NCI-H1048 (cell line): ENCODE data around the gene PLEKHS1.

ENCODE experiments used
- DNase-seq: peaks from one replicate; lab custom pipeline; 2025; lab: John Stamatoyannopoulos, UW

PLEKHS1 gene

DNA sequence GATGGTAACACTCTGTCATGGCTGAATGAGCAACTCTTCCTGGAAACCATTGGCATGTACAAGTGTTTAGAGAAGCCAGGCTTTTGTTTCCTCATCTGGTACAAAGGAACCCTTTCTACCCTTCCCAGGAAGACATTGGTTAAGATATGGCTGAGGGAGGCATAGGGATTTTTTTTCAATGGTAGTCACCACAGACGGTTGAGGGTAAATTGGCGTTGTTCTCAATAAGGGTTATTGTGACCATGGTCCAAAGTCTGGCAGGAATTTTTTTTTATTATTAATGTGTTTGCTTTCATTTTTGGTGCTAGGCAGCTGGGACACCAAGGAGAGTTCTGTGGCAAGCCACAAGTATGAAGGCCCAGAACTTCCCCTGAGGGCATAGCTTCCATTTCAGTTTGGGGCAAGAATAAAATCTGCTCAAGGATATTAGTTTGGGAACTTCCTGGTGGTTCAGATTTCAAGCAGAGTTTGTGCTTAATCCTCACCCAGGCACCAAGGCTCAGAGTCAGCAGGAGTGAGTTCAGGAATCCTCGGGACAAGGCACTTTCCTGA is at the start of gene PLEKHS1:
Gene PLEKHS1 (plus strand): TSS at position 502 of the 552 bp plus-strand sequence. CDS start 3,596 bp downstream, outside the sequence.
- no peak for DNase-seq

DNA sequence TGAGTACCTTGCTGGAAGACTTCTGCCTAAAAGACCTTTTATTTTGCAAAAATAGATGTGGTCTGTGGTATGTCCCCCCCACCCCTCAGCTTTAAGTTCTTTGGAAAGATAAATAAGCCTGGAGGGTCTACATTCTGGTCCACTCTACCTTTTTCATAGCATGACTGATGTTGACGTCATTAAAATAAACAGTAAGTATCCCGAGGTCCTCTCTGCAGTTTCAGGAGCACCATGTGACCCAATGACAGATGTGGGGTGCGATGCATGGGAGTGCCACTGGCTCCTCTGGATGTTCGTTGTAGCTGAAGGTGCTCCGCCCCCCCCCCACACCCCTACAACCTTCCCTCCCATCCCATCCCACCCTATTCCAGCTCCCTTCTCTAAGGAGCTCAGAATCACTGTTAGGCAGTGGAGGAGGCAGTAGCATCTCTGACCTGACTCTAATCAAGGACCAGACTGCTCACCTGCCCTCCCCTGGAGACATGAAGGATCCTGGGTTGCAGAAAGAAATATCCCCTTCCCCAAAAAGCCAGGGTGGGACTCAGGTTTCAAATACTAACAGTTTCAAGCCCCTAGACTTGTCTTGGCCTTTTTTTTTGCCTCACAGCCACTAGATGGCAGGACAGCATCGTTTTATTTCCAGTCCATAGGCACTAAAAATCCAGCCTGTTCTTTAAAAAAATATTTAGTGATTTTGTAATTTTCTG is 46.7 kb upstream of the PLEKHS1 start:
- no peak for DNase-seq

DNA sequence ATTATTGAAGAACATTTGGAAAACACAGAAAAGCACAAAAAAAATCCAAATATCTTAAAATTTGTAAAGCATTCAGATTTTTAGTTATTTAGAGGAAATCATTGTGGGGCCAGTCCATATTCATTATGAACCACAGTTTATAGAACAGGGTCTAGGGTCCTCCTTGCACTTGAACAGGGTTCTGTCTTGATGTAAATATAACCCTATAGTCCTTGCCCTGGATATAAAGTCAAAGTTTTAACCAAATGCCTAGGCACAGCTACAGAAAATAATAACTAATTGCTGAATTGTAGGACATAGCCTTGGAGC is 46.2 kb upstream of the PLEKHS1 start:
- DNase-seq = no peak

DNA sequence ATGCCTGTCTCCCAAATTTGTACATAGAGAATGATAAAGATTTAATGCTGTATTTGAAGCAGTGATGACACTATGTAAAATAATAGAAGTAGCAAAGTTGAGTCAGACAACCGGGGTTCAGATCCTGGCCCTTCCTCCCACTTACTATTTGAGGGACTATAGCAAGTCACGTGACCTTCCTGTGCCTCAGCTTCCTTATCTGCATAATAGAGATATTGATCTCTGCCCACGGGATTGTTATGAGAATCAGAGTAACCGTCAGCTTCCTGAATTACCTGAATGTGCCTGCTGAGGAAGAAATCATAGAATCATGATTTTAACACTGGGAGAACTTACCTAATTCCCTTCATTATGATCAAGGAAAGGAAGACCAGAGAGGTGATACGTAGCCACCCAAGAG is 44.9 kb upstream of the PLEKHS1 start:
- DNase-seq = no peak

DNA sequence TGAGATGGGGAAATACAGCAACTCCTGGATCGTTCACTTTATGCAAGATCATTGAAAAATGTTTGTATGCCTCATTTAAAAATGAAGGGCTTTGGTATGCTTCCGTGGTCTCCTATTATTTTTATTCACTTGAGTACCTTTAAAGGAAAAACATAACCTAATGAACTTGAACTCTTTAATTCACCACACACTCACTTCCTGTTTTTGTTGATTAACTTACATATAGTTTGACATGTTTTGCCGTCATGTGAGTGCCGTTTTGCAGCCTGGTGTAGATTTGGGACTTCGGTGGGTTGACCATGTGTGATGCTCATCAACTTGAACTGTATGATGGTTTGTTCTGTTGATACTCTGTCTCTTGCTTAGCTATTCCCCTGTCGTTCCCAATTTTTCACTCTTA is 42.8 kb upstream of the PLEKHS1 start:
- no peak for DNase-seq

DNA sequence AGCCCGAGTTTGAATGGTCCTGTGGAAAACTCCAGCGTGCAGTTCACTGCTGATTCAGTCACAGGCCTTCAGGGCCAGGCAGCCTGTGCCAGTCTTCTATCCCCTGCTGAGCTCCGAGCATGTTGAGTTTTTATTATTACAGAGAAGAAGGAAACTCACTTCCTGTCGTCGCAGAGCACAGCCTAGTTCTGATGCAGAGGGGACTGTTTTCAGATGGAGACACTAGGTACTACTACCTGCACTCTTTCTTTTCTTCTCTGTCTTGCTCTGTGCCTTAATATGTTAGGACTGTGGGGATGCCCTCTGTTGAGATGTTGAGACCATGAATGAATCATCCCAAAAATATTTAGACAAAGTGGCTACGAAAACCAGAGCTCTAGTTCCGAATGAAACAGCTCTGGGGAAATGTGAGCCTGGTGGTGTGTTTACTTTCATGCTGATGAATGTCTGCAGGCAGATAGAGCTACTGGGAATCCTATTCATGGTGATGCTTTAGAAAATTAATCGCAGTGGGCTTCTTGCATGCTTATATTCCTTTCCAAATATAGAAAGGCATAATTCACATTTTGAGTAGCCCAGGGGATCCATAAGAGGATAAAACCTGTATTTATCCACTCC is 42.2 kb upstream of the PLEKHS1 start:
- DNase-seq = no peak

DNA sequence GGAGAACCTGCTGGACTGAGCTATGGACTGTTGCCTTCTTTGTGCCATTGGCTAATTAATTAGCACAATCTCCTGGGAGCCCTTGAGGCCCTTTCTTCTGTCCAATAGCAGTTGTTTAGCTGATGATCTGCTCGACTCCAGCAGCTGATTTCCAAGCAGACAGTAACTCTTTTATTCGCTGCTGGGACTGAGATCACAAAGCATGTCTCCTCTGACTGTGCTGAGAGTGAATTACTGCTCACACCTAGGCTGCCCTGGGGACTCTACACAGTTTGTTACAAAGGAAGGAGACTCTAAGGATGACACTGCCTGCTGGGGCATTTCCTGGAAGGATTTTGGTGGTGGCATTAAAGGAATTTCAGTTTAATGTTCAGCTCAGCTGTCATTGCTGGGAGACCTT is 40.3 kb upstream of the PLEKHS1 start:
- DNase-seq = no peak

DNA sequence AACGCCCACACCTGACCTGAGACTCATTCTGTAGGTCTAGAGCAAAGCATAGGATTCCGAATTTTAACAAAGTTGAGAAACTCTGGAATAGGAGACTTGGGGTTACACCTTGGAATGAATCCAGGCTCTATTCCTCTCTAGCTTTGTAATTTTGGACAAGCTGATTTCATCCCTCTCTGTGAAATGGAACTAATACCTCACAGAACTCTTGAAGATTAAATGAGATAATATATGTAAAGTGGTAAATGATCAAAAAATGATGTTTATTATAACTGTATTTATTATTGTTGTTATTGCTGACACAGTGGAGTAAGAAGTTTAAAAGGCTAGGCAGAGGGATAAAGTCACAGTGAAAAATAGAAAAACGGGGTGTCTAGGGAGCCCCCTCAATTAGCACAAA is 39.5 kb upstream of the PLEKHS1 start:
- no peak for DNase-seq

DNA sequence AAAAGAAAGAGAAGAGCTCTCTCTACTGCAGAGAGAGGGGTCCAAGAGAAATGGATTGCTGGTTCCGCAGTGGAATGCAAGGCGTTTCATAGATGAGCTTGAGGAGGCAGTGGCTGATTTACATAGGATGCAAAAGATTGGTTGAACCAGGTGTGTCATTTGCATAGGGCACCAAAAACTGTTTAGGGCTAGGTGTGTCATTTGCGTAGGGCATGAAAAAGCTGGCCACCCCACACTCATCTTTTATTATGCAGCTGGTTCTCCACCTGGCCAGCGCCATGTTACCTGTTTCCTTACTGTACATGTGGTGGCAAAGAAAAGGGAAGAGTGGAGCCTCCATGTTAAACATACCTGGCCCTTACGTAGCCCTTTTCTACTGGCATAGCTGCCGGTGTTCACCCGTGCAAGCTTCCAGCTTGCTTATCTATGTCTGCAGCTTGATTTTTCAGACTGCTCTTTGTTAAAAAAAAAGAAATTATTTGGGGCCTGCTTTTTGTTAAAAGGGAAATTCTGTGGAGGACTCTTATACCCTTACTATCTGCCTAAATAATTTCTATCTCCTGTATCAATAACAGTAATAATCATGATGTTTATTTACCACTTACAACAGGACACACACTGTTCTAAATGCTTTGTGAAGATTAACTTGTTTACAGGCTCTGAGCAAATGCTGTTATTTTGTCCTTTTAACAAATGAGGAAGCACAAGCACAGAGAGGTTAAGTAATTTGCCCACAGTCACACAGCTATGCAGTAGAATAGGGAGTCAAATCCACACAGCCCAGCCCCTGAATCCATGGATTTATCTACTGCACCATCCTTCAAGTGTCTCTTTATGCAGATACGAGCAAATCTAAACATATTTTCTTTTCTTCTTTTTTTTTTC is 38.5 kb upstream of the PLEKHS1 start:
- peak; percentile 67 for DNase-seq

DNA sequence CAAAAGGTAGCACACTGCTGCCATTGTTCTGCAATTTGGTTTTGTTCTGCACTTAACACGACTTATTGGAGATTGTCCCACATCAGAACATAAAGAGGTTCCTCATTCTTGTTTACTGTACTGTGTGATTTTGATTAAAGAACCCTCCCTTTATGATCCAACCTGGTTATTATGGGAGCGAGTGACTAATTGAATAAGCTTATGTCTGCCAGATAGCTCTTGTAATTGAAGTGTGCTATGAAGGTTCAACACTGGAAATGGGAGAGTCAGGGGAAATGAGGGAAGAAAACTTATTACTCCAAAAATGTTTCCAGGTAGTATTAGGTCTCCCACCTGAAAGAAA is 37.9 kb upstream of the PLEKHS1 start:
- DNase-seq = peak; percentile 68

DNA sequence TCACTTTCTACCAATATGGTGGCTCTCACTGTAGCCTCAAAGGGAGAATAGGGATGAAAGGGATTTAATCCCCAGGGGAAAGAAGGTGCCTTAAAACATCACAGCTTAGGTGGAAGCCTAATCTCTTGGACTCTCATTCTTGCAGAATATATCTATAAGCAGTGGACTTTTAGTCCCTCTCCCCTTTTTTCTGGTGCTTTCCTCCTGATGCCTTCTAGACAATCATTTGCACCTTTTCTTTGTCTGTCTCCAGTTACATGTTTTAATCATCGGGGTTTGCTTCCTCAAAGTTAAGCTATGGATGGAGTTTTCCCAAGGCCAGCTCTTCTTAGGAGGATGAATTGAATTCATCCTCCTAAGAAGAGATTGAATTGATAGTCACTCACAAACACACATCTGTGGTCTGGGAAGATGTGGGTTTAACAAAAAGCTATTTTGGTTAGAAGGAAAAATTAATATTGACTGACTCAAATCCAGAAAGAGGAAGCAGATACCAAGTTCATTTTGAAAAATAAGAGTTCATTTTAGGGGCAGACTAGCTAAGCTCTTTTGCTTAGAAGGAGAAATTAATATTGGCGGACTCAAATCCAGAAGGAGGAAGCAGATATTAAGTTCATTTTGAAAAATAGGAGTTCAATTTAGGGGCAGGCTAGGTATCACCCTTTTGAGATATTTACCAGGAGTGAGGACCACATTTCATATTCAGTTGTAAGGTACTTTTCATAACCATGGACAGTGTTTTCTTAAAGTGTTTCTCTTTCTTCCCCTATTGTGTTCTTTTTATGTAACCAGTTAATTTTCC is 35.2 kb upstream of the PLEKHS1 start:
- DNase-seq = no peak

DNA sequence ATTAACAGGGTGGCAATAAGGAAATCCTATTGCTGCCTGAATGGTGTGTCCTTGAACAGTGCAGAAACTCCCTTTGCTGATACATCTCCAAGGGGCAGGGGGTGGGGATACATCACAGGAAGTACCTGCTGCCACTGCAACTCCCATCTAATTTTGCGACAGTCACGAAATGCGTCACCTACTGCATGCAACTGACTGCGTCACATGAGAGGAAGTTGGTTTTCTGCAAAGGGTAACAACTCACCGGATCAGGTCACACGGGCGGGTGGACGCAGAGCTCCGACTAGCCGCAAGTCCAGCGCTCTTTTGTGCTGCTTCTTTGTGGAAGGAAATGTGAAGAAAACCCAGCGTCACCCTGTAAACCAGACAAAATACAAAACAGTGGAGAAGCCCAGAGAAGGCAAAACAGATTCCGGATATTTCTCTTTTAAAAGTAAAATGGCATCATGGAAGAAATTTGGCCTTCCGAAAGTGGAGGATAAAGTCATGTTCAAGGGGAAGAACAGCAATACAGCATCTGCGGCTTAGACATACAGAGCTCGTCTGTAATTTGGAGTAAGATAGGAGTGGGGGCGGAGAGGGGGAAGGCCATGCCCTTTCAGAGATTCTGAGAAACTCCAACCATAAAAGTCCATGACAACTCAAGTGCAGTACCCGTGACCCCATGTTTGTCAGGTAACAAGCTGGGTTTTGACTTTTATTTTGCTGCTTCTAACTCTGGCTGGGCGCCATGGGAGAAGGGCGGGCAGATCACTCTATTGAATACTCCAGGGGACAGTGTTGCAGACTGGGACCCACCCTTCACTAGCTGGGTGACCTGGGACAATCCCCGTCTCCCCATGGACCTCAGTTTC is 32.3 kb upstream of the PLEKHS1 start:
- DNase-seq = no peak

DNA sequence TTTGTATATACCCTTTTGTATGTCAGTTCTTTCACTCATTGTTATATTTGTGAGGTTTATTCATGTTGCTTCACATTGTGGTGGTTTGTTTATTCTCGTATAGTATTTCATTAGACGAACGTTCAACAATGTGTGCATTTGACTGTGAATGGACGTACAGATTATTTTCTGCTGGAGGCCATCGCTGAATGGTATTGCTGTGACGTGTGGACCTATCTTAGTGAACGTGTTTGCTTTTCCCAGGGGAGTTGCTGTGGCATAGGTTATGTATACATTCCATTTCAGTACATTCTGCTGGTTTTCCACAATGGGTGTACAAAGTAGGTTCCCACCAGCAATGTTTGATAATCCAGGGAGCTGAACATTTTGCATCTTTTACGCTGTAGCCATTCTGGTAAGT is 31.1 kb upstream of the PLEKHS1 start:
- DNase-seq = no peak

DNA sequence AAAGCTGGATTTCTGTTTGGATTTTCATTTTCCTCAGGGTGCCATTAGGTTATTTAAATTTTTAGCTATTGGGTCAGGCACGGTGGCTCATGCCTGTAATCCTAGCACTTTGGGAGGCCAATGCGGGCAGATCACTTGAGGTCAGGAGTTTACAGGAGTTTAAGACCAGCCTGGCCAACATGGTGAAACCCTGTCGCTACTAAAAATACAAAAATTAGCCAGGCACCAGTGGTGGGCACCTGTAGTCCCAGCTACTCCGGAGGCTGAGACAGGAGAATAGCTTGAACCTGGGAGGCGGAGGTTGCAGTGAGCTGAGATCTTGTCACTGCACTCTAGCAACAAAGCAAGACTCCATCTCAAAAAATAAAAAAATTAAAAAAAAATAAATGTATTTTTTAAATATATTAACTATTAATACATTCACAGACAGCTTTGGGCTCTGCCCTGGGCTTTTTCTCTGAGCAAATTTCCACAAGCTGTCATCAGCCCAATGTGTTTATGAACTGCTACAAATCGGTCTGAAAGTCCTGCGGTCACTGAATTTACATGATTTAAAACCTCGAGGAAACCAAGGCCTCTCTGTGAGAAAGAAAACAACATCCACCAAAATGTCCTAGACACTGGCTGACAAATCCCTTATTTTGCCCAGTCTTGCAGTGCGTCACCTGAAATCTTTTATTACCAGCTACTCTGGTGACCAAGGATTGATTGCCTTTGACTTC is 19.2 kb upstream of the PLEKHS1 start:
- no peak for DNase-seq

DNA sequence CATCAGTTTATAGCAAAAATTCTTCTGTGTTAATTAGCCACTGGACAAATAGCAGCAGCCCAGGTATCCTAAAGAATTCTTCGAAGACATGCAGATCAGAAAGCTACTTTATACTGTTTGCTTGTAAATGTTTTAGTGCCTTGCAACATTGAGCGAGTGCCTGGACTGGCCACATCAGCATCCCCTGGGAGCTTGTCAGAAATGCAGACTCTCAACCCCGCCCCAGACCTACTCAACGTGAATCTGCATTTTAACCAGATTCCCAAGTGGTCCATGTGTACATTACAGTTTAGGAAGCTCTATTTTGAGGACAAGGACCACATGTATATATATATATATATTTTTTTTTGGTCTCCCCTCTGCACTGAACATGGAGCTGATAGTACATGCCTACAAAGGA is 18.5 kb upstream of the PLEKHS1 start:
- no peak for DNase-seq

DNA sequence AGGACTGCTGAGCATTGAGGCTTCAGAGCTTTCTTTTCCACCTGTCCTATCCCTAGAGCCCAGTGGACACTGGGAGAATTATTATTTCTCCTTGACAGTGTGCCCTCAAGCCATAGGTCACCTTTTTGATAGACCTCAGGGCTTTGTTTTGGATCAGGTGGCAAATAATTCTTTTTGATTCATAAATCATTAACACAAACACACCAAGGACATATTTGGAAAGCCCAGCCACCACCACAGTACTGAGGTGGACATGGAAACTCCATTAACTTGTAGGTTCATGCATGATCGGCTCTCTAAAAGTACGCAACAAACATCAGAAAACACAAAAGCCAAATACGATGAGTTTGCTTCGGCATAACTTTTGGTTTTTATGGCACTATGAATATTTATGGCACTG is 17.8 kb upstream of the PLEKHS1 start:
- no peak for DNase-seq

DNA sequence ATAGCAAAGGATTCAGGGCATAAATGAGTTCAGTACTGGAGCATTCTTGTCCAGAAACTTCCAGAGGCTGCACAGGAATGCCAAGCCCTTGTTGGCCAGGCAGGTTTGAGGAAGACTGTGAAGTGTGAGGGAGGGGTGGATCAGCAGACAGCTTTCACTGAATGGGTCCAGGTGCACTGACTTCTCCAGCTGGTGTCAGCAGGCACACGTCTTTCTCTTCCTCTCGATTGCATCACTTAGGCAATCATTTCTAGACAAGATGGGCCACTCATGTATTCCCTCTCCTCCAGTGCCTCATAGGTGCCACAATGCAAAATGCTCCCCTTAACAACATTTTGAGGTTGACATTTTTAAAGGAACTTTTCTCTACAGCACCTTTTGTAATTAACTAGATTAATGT is 15.6 kb upstream of the PLEKHS1 start:
- no peak for DNase-seq

DNA sequence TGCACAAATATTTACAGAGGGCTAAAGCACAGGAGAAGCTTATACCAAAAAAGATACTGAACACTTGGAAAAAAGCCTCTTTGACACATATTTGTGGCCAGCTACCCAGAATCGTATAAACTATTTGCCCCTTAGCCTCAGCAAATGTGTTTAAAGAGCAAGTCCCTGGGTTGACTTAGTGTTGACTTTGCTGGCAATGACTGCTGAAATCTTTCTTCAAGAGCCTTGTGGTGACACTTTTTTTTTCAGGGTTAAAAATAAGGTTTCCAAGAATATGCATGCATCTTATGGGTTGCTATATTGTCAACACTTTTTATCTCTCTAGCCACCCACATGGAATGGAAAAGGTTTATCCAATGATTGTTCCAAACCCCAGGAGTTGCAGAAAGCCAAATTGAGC is 14.9 kb upstream of the PLEKHS1 start:
- DNase-seq = no peak

DNA sequence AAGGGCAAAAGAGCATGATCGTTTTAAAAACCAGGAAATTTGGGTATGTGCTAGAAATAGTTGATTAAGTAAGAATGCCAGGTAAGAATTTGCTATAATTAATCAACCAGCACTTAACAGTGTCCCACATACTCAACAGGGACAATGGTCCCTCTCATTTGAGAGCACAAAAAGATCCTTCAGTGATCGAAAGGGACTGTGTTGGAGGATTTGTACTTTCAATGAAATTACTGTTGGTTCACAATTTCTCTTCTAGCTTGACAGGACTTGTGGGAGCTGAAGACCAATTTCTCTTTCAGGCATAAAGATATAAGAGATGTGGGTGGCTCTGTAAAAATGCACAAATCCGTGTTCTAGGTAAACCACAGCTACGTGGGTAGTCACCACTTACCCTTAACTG is 12.5 kb upstream of the PLEKHS1 start:
- DNase-seq = no peak

DNA sequence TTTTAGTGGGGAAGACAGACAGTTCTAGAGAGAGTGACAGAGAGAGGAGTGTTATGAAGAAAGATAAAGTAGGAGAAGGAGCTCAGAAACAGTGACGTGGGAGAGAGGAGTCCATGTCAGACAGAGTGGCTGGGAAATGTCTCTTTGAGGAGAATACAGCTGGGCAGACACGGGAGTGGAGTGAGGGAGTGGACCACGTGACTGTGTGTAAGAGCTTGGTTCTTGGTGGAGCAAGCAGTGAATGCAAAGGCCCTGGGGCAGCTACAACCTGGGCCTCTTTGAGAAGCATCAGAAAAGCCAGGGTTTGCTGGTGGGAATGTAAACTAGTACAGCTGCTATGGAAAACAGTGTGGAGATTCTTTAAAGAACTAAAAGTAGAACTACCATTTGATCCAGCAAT is 11.9 kb upstream of the PLEKHS1 start:
- no peak for DNase-seq

DNA sequence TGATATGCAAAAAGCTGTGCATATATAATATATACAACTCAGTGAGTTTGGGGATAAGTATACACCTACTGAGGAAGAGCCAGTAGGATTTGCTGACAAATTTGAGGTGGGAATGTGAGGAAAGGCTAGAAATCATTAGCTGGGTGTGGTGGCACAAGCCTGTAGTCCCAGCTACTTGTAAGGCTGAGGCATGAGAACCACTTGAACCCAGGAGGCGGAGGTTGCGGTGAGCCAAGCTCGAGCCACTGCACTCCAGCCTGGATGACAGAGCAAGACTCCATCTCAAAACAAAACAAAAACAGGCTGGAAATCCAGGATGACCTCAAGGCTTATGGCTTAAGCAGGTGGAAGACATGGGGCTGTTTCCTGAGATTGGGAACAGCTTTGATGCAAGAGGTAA is 10.6 kb upstream of the PLEKHS1 start:
- DNase-seq = no peak
